Measurements from ENCODE around the gene LUZP2.

Gene LUZP2

DNA sequence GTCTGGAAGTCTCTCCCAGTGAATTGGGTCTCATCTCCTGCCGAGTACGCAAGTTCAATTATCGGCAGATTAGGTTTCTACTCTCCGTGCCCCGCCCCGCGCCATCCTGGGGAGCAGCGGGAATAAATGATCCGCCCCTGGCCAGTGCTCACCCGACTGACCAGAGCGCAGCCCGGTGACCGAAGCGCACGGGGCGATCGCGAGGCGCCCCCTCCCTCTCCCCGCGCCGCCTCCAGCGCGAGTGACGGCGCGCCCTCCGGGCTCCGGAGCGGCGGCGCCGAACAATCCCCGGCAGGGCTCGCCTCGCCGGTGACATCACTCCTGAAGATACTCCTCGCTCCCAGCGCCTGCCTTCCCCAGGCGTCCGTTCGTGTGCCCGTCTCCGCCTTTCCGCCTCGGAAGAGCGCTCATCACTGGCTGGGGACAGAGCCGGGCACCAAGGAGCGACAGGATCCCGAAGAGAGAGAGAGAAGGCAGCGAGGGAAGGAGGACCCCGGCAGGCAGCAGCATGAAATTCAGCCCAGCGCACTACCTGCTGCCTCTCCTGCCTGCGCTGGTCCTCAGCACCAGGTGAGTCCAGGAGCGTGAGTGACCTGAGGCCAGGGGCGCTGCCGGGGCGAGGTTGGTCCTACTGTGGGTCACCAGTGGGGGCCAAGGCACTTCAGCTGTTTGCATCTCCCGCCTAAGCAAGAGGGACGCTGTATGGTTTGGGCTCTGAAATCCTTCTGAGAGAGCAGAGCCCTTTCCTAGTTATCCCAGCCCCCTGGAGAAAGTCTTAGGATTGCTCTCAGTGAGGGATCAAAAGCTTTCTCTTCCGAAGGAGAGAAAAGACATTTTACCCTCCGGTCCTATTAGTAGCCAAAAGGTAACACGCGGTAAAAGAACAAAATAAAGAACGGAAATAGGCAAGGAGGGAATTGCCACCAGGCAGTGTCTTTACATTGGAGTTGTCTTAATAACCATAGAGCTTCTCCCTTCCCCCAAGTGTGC lies at the start of gene LUZP2:
Gene LUZP2 (plus strand): TSS at position 318 of the 990 bp plus-strand sequence.
- no peak within 1 kb of the TSS for H3K27ac ChIP-seq (ENCODE audit: low read depth, low read length)

DNA sequence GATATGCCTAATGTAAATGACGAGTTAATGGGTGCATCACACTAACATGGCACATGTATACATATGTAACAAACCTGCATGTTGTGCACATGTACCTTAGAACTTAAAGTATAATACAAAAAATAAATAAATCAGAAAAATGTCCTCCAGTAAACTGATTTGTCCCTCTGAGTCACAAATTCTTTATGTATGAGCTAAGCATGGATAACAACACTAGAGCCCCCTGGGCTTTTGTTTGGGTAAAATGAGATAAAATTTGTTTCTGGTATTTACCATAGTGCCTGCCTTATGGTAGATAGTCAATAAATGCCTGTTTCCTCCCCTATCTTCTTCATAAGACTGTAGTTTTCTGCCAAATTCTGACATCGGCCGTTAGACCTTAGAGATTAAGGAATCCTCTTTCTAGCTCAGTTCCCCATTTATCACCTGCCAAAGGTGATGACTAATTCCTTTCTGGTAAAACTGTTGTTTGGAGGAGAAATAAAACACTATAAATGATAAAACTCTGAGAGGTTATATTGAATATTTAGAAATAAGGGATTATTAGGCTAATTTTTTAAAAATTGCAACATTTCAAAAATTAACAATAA lies 43.6 kb upstream of the LUZP2 start:
- H3K9ac ChIP-seq (ENCODE audit: low read depth in 1 of 2, low read length in 2 of 2) = no peak overlapping the region
- no peaks in the 10 kb centered on the region for H3K4me1 ChIP-seq (ENCODE audit: control insufficient read depth in 1 of 2, insufficient read depth in 2 of 2, low read length in 2 of 2)
- H3K27ac ChIP-seq (ENCODE audit: low read depth, low read length) = no peak overlapping the region
- no peaks in the 10 kb centered on the region for H3K9me3 ChIP-seq (ENCODE audit: control insufficient read depth in 1 of 2, low read length in 2 of 2)
- H3K27me3 ChIP-seq (ENCODE audit: control insufficient read depth in 1 of 2, insufficient read depth in 2 of 2, low read length in 2 of 2) = no peaks in the 10 kb centered on the region
- no peak overlapping the region for H3K4me3 ChIP-seq (ENCODE audit: low read depth in 1 of 2, low read length in 2 of 2)
- H3K36me3 ChIP-seq (ENCODE audit: control insufficient read depth in 1 of 2, insufficient read depth in 2 of 2, low read length in 2 of 2) = no peaks in the 10 kb centered on the region

More for the DNA sequence above, at the start of gene LUZP2:
- H3K4me1 ChIP-seq (ENCODE audit: control insufficient read depth in 1 of 2, insufficient read depth in 2 of 2, low read length in 2 of 2) = no peaks in the 10 kb centered on the region
- H3K4me3 ChIP-seq (ENCODE audit: low read depth in 1 of 2, low read length in 2 of 2) = peak within 1 kb of the TSS in 1 of 2 donors; percentile 29
- H3K9ac ChIP-seq (ENCODE audit: low read depth in 1 of 2, low read length in 2 of 2) = no peak within 1 kb of the TSS
- H3K27me3 ChIP-seq (ENCODE audit: control insufficient read depth in 1 of 2, insufficient read depth in 2 of 2, low read length in 2 of 2) = peaks cover 4 to 9% of the 10 kb centered on the region in 2 donors
- no peaks in the 10 kb centered on the region for H3K36me3 ChIP-seq (ENCODE audit: control insufficient read depth in 1 of 2, insufficient read depth in 2 of 2, low read length in 2 of 2)
- no peaks in the 10 kb centered on the region for H3K9me3 ChIP-seq (ENCODE audit: control insufficient read depth in 1 of 2, low read length in 2 of 2)

DNA sequence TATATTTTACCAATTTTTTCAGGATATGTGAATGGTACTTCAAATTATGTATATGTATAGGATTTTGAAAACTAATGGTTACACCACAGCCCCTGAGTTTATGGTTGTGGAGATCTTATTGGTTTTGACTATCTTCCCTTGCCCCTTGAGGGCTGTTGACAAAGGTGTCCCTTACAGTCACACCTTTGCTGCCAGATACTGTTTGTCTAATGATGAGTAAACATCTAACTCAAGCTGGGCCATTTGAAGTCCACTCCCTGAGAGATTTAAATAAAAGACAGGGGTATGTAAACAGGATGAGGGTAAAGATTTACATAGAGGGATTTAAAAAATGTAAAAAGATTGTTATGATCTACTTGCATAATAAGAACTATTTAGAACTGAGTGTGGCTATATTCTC lies 38.9 kb upstream of the LUZP2 start:
- Histone ChIP-seq H3K4me3 (ENCODE audit: low read depth in 1 of 2, low read length in 2 of 2) (no peak overlapping the region), H3K9me3 (ENCODE audit: control insufficient read depth in 1 of 2, low read length in 2 of 2) (no peaks in the 10 kb centered on the region), H3K27ac (ENCODE audit: low read depth, low read length) (no peak overlapping the region), H3K9ac (ENCODE audit: low read depth in 1 of 2, low read length in 2 of 2) (no peak overlapping the region), H3K4me1 (ENCODE audit: control insufficient read depth in 1 of 2, insufficient read depth in 2 of 2, low read length in 2 of 2) (no peaks in the 10 kb centered on the region), H3K27me3 (ENCODE audit: control insufficient read depth in 1 of 2, insufficient read depth in 2 of 2, low read length in 2 of 2) (no peaks in the 10 kb centered on the region), H3K36me3 (ENCODE audit: control insufficient read depth in 1 of 2, insufficient read depth in 2 of 2, low read length in 2 of 2) (no peaks in the 10 kb centered on the region)

DNA sequence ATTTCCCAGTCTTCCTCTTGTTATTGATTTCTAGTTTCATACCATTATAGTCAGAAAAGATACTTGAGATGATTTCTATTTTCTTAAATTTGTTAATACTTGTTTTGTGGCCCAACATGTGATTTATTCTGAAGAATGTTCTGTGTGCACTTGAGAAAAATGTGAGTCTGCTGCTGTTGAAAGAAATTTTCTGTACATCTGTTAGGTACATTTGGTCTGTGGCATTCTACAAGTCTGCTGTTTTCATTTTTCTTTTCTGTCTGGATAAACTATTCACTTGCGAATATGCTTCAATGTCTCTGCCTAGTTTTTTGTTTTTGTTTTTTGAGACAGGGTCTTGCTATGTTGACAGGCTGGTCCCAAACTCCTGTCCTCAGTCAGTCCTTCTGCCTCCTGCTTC lies 26.4 kb upstream of the LUZP2 start:
- H3K36me3 ChIP-seq (ENCODE audit: control insufficient read depth in 1 of 2, insufficient read depth in 2 of 2, low read length in 2 of 2) = no peaks in the 10 kb centered on the region
- H3K27me3 ChIP-seq (ENCODE audit: control insufficient read depth in 1 of 2, insufficient read depth in 2 of 2, low read length in 2 of 2) = no peaks in the 10 kb centered on the region
- peaks cover 0 to 9% of the 10 kb centered on the region in 2 donors for H3K9me3 ChIP-seq (ENCODE audit: control insufficient read depth in 1 of 2, low read length in 2 of 2)
- no peak overlapping the region for H3K27ac ChIP-seq (ENCODE audit: low read depth, low read length)
- no peaks in the 10 kb centered on the region for H3K4me1 ChIP-seq (ENCODE audit: control insufficient read depth in 1 of 2, insufficient read depth in 2 of 2, low read length in 2 of 2)
- no peak overlapping the region for H3K9ac ChIP-seq (ENCODE audit: low read depth in 1 of 2, low read length in 2 of 2)
- H3K4me3 ChIP-seq (ENCODE audit: low read depth in 1 of 2, low read length in 2 of 2) = no peak overlapping the region

DNA sequence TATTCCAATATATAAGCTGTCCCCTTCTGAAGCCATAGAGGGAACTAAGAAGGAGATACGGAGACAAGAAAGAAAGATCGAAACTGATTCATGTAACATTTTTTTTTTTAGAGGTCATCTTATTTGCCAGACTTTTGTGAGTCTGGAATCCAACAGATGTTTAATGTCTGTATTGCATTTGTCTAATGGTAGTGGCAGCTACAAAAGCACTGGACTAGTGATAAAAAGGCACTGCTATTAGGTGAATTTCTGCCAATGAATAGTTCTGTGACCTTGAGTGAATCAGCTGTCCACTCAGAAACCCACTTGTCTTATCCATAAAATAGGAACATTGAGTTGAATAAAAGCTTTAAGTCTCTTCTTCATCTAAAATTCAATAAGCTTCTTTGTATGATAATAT lies 25.8 kb upstream of the LUZP2 start:
- Histone ChIP-seq H3K9me3 (ENCODE audit: control insufficient read depth in 1 of 2, low read length in 2 of 2) (peaks cover 0 to 9% of the 10 kb centered on the region in 2 donors), H3K9ac (ENCODE audit: low read depth in 1 of 2, low read length in 2 of 2) (no peak overlapping the region), H3K4me1 (ENCODE audit: control insufficient read depth in 1 of 2, insufficient read depth in 2 of 2, low read length in 2 of 2) (no peaks in the 10 kb centered on the region), H3K4me3 (ENCODE audit: low read depth in 1 of 2, low read length in 2 of 2) (no peak overlapping the region), H3K36me3 (ENCODE audit: control insufficient read depth in 1 of 2, insufficient read depth in 2 of 2, low read length in 2 of 2) (no peaks in the 10 kb centered on the region), H3K27me3 (ENCODE audit: control insufficient read depth in 1 of 2, insufficient read depth in 2 of 2, low read length in 2 of 2) (no peaks in the 10 kb centered on the region), H3K27ac (ENCODE audit: low read depth, low read length) (no peak overlapping the region)

DNA sequence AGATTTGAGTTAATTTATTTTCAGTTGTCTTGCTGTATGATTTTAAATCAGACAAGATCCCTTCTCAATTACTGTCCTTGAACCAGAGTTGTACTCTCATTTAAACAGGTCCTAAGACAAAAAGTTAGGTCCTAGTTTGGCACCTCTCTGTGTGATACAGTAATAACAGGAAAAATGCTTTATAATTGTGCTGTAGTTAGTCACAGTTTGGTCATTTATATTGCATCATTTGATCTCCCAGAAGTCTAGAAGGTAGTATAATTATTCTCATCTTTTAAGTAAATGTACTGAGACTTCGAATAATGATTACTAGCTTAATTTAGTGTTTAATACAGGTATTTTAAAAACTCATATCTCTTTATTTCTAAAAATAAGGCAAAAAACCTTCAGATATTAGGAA lies 18.1 kb upstream of the LUZP2 start:
- H3K9ac ChIP-seq (ENCODE audit: low read depth in 1 of 2, low read length in 2 of 2) = no peak overlapping the region

DNA sequence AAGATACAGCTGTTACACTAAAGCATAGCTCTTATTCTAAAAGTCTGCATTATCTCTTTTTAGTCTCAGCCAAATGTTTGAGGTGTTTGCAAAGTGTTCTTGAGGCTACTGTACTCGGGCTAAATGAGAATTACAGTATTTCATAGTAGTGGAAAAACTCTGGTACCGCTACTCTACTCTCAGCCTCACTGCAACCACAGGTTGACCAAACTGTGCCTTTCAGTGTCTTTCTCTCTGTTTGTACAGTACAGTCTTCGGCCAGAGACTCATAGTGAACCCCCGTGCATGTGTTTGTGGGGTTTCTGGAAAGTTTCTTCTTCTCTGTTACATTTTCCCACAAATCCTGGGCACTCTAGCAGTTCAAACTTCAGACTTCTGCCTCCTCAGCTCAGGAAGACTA lies 7.4 kb upstream of the LUZP2 start:
- H3K36me3 ChIP-seq (ENCODE audit: control insufficient read depth in 1 of 2, insufficient read depth in 2 of 2, low read length in 2 of 2) = no peaks in the 10 kb centered on the region
- no peak overlapping the region for H3K9ac ChIP-seq (ENCODE audit: low read depth in 1 of 2, low read length in 2 of 2)
- no peak overlapping the region for H3K27ac ChIP-seq (ENCODE audit: low read depth, low read length)
- H3K4me1 ChIP-seq (ENCODE audit: control insufficient read depth in 1 of 2, insufficient read depth in 2 of 2, low read length in 2 of 2) = no peaks in the 10 kb centered on the region
- H3K4me3 ChIP-seq (ENCODE audit: low read depth in 1 of 2, low read length in 2 of 2) = no peak overlapping the region
- no peaks in the 10 kb centered on the region for H3K9me3 ChIP-seq (ENCODE audit: control insufficient read depth in 1 of 2, low read length in 2 of 2)
- H3K27me3 ChIP-seq (ENCODE audit: control insufficient read depth in 1 of 2, insufficient read depth in 2 of 2, low read length in 2 of 2) = no peaks in the 10 kb centered on the region

More for the DNA sequence above, 18.1 kb upstream of the LUZP2 start:
- Histone ChIP-seq H3K27ac (ENCODE audit: low read depth, low read length) (no peak overlapping the region), H3K27me3 (ENCODE audit: control insufficient read depth in 1 of 2, insufficient read depth in 2 of 2, low read length in 2 of 2) (no peaks in the 10 kb centered on the region), H3K36me3 (ENCODE audit: control insufficient read depth in 1 of 2, insufficient read depth in 2 of 2, low read length in 2 of 2) (no peaks in the 10 kb centered on the region), H3K4me1 (ENCODE audit: control insufficient read depth in 1 of 2, insufficient read depth in 2 of 2, low read length in 2 of 2) (no peaks in the 10 kb centered on the region), H3K4me3 (ENCODE audit: low read depth in 1 of 2, low read length in 2 of 2) (no peak overlapping the region), H3K9me3 (ENCODE audit: control insufficient read depth in 1 of 2, low read length in 2 of 2) (peaks cover 0 to 9% of the 10 kb centered on the region in 2 donors)

DNA sequence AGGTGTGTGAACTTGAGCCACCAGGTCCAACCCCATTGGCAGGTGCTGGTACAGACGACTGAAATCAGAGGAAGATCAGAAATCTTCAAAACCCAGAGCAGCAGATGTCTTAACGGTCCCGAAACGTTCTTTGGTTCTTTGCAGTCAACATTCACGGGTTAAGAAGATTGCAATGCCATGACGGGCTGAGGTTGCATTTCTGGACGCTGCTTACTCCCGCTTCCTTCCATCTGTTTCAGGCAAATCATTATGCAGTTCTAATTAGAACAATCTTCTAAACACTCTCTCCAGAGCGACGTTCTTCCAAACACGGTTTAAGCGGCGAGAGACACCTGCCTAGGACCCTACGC lies 492 bp upstream of the LUZP2 start:
- no peaks in the 10 kb centered on the region for H3K36me3 ChIP-seq (ENCODE audit: control insufficient read depth in 1 of 2, insufficient read depth in 2 of 2, low read length in 2 of 2)
- peaks cover 4 to 9% of the 10 kb centered on the region in 2 donors for H3K27me3 ChIP-seq (ENCODE audit: control insufficient read depth in 1 of 2, insufficient read depth in 2 of 2, low read length in 2 of 2)
- H3K9ac ChIP-seq (ENCODE audit: low read depth in 1 of 2, low read length in 2 of 2) = no peak overlapping the region
- no peak overlapping the region for H3K27ac ChIP-seq (ENCODE audit: low read depth, low read length)
- peak overlapping the region in 1 of 2 donors; percentile 29 for H3K4me3 ChIP-seq (ENCODE audit: low read depth in 1 of 2, low read length in 2 of 2)
- H3K9me3 ChIP-seq (ENCODE audit: control insufficient read depth in 1 of 2, low read length in 2 of 2) = no peaks in the 10 kb centered on the region
- H3K4me1 ChIP-seq (ENCODE audit: control insufficient read depth in 1 of 2, insufficient read depth in 2 of 2, low read length in 2 of 2) = no peaks in the 10 kb centered on the region

DNA sequence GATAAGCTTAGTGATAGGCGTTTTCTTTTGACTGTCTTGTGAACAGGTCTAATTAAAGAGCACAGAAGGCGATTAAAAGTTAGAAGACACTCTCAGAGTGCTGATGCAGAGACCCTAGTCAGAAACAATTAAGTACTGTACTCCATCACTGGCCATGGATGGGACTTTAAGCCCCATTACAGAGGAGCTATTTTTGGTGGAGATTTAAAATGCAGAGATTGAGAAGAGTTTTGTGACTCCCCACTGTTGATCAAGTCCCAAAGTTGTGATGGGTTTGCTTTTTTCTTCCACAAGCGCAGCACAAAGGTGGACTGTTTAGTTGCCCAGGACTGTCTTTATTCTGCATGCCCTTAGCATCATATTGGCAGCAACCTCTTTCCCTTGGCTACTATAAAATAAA lies 978 bp downstream of the LUZP2 start:
- Histone ChIP-seq H3K27me3 (ENCODE audit: control insufficient read depth in 1 of 2, insufficient read depth in 2 of 2, low read length in 2 of 2) (peaks cover 4 to 9% of the 10 kb centered on the region in 2 donors), H3K4me1 (ENCODE audit: control insufficient read depth in 1 of 2, insufficient read depth in 2 of 2, low read length in 2 of 2) (no peaks in the 10 kb centered on the region), H3K4me3 (ENCODE audit: low read depth in 1 of 2, low read length in 2 of 2) (no peak overlapping the region), H3K9me3 (ENCODE audit: control insufficient read depth in 1 of 2, low read length in 2 of 2) (no peaks in the 10 kb centered on the region), H3K9ac (ENCODE audit: low read depth in 1 of 2, low read length in 2 of 2) (no peak overlapping the region), H3K36me3 (ENCODE audit: control insufficient read depth in 1 of 2, insufficient read depth in 2 of 2, low read length in 2 of 2) (no peaks in the 10 kb centered on the region), H3K27ac (ENCODE audit: low read depth, low read length) (no peak overlapping the region)

DNA sequence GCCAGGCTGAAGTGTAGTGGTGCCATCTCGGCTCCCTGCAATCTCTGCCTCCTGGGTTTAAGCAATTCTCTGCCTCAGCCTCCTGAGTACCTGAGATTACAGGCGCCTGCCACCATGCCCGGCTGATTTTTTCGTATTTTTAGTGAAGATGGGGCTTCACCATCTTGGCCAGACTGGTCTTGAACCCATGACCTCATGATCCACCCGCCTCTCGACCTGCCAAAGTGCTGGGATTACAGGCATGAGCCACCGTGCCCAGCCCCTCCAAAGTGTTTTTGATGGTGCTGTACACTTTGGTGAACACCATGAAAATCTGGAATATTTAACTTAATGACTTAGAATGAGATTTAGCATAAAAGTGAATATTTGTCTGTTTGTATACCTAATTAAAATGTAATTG lies 5.6 kb downstream of the LUZP2 start:
- peaks cover 0 to 4% of the 10 kb centered on the region in 2 donors for H3K27me3 ChIP-seq (ENCODE audit: control insufficient read depth in 1 of 2, insufficient read depth in 2 of 2, low read length in 2 of 2)
- no peak overlapping the region for H3K4me3 ChIP-seq (ENCODE audit: low read depth in 1 of 2, low read length in 2 of 2)
- no peaks in the 10 kb centered on the region for H3K9me3 ChIP-seq (ENCODE audit: control insufficient read depth in 1 of 2, low read length in 2 of 2)
- H3K36me3 ChIP-seq (ENCODE audit: control insufficient read depth in 1 of 2, insufficient read depth in 2 of 2, low read length in 2 of 2) = no peaks in the 10 kb centered on the region
- H3K4me1 ChIP-seq (ENCODE audit: control insufficient read depth in 1 of 2, insufficient read depth in 2 of 2, low read length in 2 of 2) = no peaks in the 10 kb centered on the region
- H3K9ac ChIP-seq (ENCODE audit: low read depth in 1 of 2, low read length in 2 of 2) = no peak overlapping the region
- no peak overlapping the region for H3K27ac ChIP-seq (ENCODE audit: low read depth, low read length)

Data from duodenal mucosa (tissue), 2 donors.